HepG2 (cell line): ENCODE data around the gene MACROD2. TPM values are rescaled to one million over a fixed set of nuclear protein-coding genes. Genes with fewer than 3 reads are reported as not detected.

ENCODE experiments used
- ATAC-seq: fragments of 200-7000 bp; cut with Tn5 transposase; 3 replicates; pipeline ENCODE4 v1.9.1; 2020; ENCODE audit warnings: mild to moderate bottlenecking, moderate library complexity
- BruUV-seq: library from RNA; stranded (reverse); fragments of 400-500 nt; replicated peaks from 2 replicates; lab custom pipeline; 2021; lab: Mats Ljungman, UMichigan
- CTCF ChIA-PET: fragments of 300-600 bp; formaldehyde crosslinking; extraction: SDS; loops from one replicate; lab custom pipeline; 2021; ENCODE audit warnings: low total read pairs, inconsistent platforms, low intra/inter-chr PET ratio; lab: Yijun Ruan, JAX
- POLR2A ChIA-PET: fragments of 350-600 bp; sonication (Branson Sonifier 250); formaldehyde crosslinking; loops from one replicate; lab custom pipeline; 2020; ENCODE audit warnings: antibody characterized with exemption, inconsistent platforms; lab: Yijun Ruan, JAX
- DNase-seq: peaks from one replicate; pipeline ENCODE4 v3.0.0-alpha.2; 2015; ENCODE audit warnings: low spot score
- FAIRE-seq: peaks from 3 replicates; lab custom pipeline; 2011; peaks lifted over from hg19 to GRCh38; lab: Jason Lieb, UNC
- H2AFZ ChIP-seq: one replicate; pipeline ENCODE4 v1.6.1; 2011; ENCODE audit warnings: low read length, inconsistent platforms
- H3K27ac ChIP-seq: fragments of 300-600 bp; 3 replicates; pipeline ENCODE4 v1.8.0; 2011; ENCODE audit warnings: mixed run types, mild to moderate bottlenecking, mixed read lengths, low read length, inconsistent platforms; ENCODE audit not compliant: insufficient read depth; ENCODE audit errors: extremely low read length
- H3K27me3 ChIP-seq, 2 experiments: fragments of 200-600 bp in 1 of 2; 2 replicates in 1 of 2; 3 replicates in 1 of 2; pipeline versions ENCODE4 v1.6.0 to v1.8.0; 2011; ENCODE audit warnings: low read length in 2 of 2, mild to moderate bottlenecking in 2 of 2, moderate library complexity in 2 of 2, inconsistent platforms in 1 of 2; ENCODE audit not compliant: insufficient read depth in 2 of 2, control insufficient read depth in 1 of 2
- H3K36me3 ChIP-seq, 2 experiments: fragments of 200-600 bp in 1 of 2; replicated peaks in 1 of 2; 2 replicates in 1 of 2; 3 replicates in 1 of 2; pipeline versions ENCODE4 v1.5.1 to v1.8.0; 2011; ENCODE audit warnings: low read length in 2 of 2, inconsistent platforms in 1 of 2; ENCODE audit not compliant: insufficient read depth in 2 of 2, control insufficient read depth in 1 of 2
- H3K4me1 ChIP-seq: 2 replicates; pipeline ENCODE4 v1.5.1; 2012; ENCODE audit warnings: low read length, inconsistent platforms; ENCODE audit not compliant: insufficient read depth
- H3K4me2 ChIP-seq: 2 replicates; pipeline ENCODE4 v1.6.0; 2011; ENCODE audit warnings: low read depth, low read length, inconsistent platforms
- H3K4me3 ChIP-seq, 3 experiments: fragments of 200-600 bp in 1 of 3; sonication (generic), shearing (Covaris generic) in 1 of 3; replicated peaks in 1 of 3; 2 replicates each; pipeline ENCODE4 v1.5.1; 2011 to 2016; ENCODE audit warnings: low read length in 3 of 3, inconsistent platforms in 2 of 3, low read depth in 2 of 3, mild to moderate bottlenecking in 2 of 3, control low read depth in 1 of 3, mixed read lengths in 1 of 3; ENCODE audit not compliant: insufficient read depth in 1 of 3
- H3K79me2 ChIP-seq: one replicate; pipeline ENCODE4 v1.6.1; 2011; ENCODE audit warnings: low read length, inconsistent platforms; ENCODE audit not compliant: insufficient read depth
- H3K9ac ChIP-seq: 2 replicates; pipeline ENCODE4 v1.6.0; 2011; ENCODE audit warnings: mild to moderate bottlenecking, low read depth, low read length, inconsistent platforms; ENCODE audit not compliant: insufficient read depth
- H3K9me3 ChIP-seq: 2 replicates; pipeline ENCODE4 v1.5.1; 2012; ENCODE audit warnings: mild to moderate bottlenecking, low read length
- H4K20me1 ChIP-seq: 2 replicates; pipeline ENCODE4 v1.6.0; 2011; ENCODE audit warnings: inconsistent platforms, mild to moderate bottlenecking, low read length, moderate library complexity; ENCODE audit not compliant: insufficient read depth
- CBX1 ChIP-seq: IDR thresholded peaks from one replicate; pipeline ENCODE4 v1.6.1; 2016; ENCODE audit warnings: antibody characterized with exemption, low read depth
- EED ChIP-seq: sonication (generic); formaldehyde crosslinking; IDR thresholded peaks from 2 replicates; pipeline ENCODE4 v1.5.0; 2020; ENCODE audit warnings: mild to moderate bottlenecking, missing genetic modification reagents
- KMT2B ChIP-seq: IDR thresholded peaks from 2 replicates; pipeline ENCODE4 v1.6.1; 2016; ENCODE audit warnings: missing genetic modification reagents, missing compliant biosample characterization
- MEIS1 ChIP-seq: sonication (generic); formaldehyde crosslinking; IDR thresholded peaks from 2 replicates; pipeline ENCODE4 v1.9.0; 2021; ENCODE audit warnings: mild to moderate bottlenecking, missing genetic modification reagents, moderate library complexity, borderline replicate concordance
- RORA ChIP-seq: sonication (generic); formaldehyde crosslinking; IDR thresholded peaks from 2 replicates; pipeline ENCODE4 v1.5.0; 2020; ENCODE audit warnings: mild to moderate bottlenecking, missing genetic modification reagents, moderate library complexity
- ZFAT ChIP-seq: sonication (generic); formaldehyde crosslinking; conservative IDR thresholded peaks from 2 replicates; pipeline ENCODE4 v1.8.1; 2023; ENCODE audit warnings: missing genetic modification reagents, inconsistent platforms
- ZNF124 ChIP-seq: sonication (generic); formaldehyde crosslinking; IDR thresholded peaks from 2 replicates; pipeline ENCODE4 v1.4.0; 2020; ENCODE audit warnings: missing genetic modification reagents
- ZNF567 ChIP-seq: sonication (generic); formaldehyde crosslinking; IDR thresholded peaks from 2 replicates; pipeline ENCODE4 v1.8.1; 2023; ENCODE audit warnings: mild to moderate bottlenecking, missing genetic modification reagents, borderline replicate concordance
- WGBS: methylation state at CpG from one replicate; pipeline ENCODE4 v1.1.6; 2017; ENCODE audit warnings: low lambda C conversion rate; 5-methylcytosine and 5-hydroxymethylcytosine counted together
- in situ Hi-C: cut with HindIII; loops from 2 replicates; pipeline ENCODE4 v1.10.0; 2017; ENCODE audit warnings: low pct_unique_long_range_greater_than_20kb; ENCODE audit not compliant: extremely low pct_ligation_motif_present
- intact Hi-C: fragments of 100-400 bp; cut with micrococcal nuclease; formaldehyde crosslinking; loops from one replicate; pipeline ENCODE4 v1.10.0; 2022; ENCODE audit not compliant: unreplicated experiment
- polyA plus RNA-seq, 8 experiments: library from polyadenylated mRNA; depleted of rRNA in 3 of 8; stranded (reverse) in 7 of 8; unstranded in 1 of 8; fragments of >200 nt; fragmentation: Illumina TruSeq in 4 of 8; extraction: Trizol in 4 of 8; gene quantifications; 2 replicates each; pipeline versions ENCODE4 v1.2.1 to v1.2.3, GENCODE V29; 2011 to 2016; ENCODE audit warnings: low read depth in 4 of 8, missing spikeins in 1 of 8, mixed read lengths in 1 of 8; ENCODE audit not compliant: insufficient read depth in 1 of 8
- total RNA-seq, 5 experiments: library from RNA; depleted of rRNA; stranded (reverse); fragments of >200 nt; fragmentation: Illumina TruSeq; extraction: Trizol; gene quantifications; 2 replicates each; pipeline ENCODE4 v1.2.3, GENCODE V29; 2016; ENCODE audit warnings: low read depth in 1 of 5
- TF ChIP-seq, protein P1 (sequence below): sonication (generic); formaldehyde crosslinking; IDR thresholded peaks from 2 replicates; pipeline ENCODE4 v1.8.0; 2022; ENCODE audit warnings: missing genetic modification reagents, mild to moderate bottlenecking, inconsistent platforms, borderline replicate concordance
- TF ChIP-seq, protein P2 (sequence below): sonication (generic); formaldehyde crosslinking; IDR thresholded peaks from 2 replicates; pipeline ENCODE4 v1.4.0; 2020; ENCODE audit warnings: missing genetic modification reagents
- TF ChIP-seq, protein P3 (sequence below): sonication (generic); formaldehyde crosslinking; IDR thresholded peaks from 2 replicates; pipeline ENCODE4 v1.5.0; 2020; ENCODE audit warnings: missing genetic modification reagents
- TF ChIP-seq, protein P4 (sequence below): sonication (generic); formaldehyde crosslinking; IDR thresholded peaks from 2 replicates; pipeline ENCODE4 v1.8.1; 2023; ENCODE audit warnings: mild to moderate bottlenecking, moderate library complexity, missing genetic modification reagents
- TF ChIP-seq, protein P5 (sequence below): sonication (generic); formaldehyde crosslinking; IDR thresholded peaks from 2 replicates; pipeline ENCODE4 v1.8.0; 2022; ENCODE audit warnings: missing genetic modification reagents, low read depth, mild to moderate bottlenecking, borderline replicate concordance
- TF ChIP-seq, protein P6 (sequence below): sonication (generic); formaldehyde crosslinking; IDR thresholded peaks from 2 replicates; pipeline ENCODE4 v1.8.1; 2022; ENCODE audit warnings: mild to moderate bottlenecking, missing genetic modification reagents

MACROD2 gene
- total and polyA plus RNA-seq, 2 of the 13 experiments (the other 11 are each of a cell fraction or from before 2014, with no cell fraction given): 0.13 to 0.51 TPM

DNA sequence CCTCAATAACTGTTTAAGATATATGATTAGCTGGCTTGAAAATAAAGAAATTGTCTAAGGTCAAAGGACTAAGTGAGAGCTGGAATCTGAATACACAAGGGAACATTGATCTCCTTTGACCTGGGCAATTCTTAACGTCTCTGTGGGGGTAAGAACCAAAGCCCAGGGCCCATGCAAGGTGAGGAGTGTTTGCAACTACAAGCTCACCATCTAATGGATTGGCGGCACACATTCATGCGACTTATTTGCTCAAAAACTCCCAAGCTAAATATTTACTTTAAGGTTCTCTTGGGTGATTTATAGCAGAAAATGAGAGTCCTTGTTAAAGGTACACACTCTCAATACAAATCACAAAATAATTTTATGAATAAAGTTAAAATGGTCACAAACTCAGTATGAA lies 734.1 kb downstream of the MACROD2 start:
- ChIA-PET CTCF (no interaction called here), POLR2A (no interaction called here)
- FAIRE-seq: no peak
- no peaks in the 10 kb centered on the region for H3K9me3 ChIP-seq
- DNase-seq: no peak
- WGBS: 2% methylated on average over 3 of the region's 3 CpGs
- H2AFZ ChIP-seq: no peak overlapping the region
- peak; percentile 52; the same call in 2 of the 3 replicates for ATAC-seq
- in situ Hi-C loops: no loop called here
- H3K27me3 ChIP-seq: no peaks in the 10 kb centered on the region
- no peaks in the 10 kb centered on the region for H3K36me3 ChIP-seq
- H3K4me3 ChIP-seq: no peak overlapping the region
- no peak overlapping the region for H3K4me2 ChIP-seq
- H3K4me1 ChIP-seq: peaks cover 4% of the 10 kb centered on the region; the same call in 1 of the 2 replicates
- intact Hi-C loops: no loop called here
- no peaks in the 10 kb centered on the region for H4K20me1 ChIP-seq
- no peak overlapping the region for H3K27ac ChIP-seq
- no TSS peak for BruUV-seq
- no peak overlapping the region for H3K9ac ChIP-seq
- no peaks in the 10 kb centered on the region for H3K79me2 ChIP-seq
- TF ChIP-seq ZNF567 (CRISPR knock-in tag): no peak
- TF ChIP-seq, protein P1, sequence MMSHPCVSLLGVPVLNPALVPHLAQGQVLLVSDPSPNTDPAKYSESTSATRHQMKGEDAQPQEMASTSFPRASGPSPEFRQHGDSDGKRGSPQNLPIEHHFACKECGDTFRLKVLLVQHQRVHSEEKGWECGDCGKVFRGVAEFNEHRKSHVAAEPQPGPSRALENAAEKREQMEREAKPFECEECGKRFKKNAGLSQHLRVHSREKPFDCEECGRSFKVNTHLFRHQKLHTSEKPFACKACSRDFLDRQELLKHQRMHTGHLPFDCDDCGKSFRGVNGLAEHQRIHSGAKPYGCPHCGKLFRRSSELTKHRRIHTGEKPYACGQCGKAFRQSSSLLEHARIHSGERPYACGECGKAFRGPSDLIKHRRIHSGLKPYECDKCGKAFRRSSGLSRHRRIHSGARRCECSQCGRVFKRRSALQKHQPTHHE: no peak
- TF ChIP-seq, protein P2, sequence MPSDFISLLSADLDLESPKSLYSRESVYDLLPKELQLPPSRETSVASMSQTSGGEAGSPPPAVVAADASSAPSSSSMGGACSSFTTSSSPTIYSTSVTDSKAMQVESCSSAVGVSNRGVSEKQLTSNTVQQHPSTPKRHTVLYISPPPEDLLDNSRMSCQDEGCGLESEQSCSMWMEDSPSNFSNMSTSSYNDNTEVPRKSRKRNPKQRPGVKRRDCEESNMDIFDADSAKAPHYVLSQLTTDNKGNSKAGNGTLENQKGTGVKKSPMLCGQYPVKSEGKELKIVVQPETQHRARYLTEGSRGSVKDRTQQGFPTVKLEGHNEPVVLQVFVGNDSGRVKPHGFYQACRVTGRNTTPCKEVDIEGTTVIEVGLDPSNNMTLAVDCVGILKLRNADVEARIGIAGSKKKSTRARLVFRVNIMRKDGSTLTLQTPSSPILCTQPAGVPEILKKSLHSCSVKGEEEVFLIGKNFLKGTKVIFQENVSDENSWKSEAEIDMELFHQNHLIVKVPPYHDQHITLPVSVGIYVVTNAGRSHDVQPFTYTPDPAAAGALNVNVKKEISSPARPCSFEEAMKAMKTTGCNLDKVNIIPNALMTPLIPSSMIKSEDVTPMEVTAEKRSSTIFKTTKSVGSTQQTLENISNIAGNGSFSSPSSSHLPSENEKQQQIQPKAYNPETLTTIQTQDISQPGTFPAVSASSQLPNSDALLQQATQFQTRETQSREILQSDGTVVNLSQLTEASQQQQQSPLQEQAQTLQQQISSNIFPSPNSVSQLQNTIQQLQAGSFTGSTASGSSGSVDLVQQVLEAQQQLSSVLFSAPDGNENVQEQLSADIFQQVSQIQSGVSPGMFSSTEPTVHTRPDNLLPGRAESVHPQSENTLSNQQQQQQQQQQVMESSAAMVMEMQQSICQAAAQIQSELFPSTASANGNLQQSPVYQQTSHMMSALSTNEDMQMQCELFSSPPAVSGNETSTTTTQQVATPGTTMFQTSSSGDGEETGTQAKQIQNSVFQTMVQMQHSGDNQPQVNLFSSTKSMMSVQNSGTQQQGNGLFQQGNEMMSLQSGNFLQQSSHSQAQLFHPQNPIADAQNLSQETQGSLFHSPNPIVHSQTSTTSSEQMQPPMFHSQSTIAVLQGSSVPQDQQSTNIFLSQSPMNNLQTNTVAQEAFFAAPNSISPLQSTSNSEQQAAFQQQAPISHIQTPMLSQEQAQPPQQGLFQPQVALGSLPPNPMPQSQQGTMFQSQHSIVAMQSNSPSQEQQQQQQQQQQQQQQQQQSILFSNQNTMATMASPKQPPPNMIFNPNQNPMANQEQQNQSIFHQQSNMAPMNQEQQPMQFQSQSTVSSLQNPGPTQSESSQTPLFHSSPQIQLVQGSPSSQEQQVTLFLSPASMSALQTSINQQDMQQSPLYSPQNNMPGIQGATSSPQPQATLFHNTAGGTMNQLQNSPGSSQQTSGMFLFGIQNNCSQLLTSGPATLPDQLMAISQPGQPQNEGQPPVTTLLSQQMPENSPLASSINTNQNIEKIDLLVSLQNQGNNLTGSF: no peak
- TF ChIP-seq, protein P3, sequence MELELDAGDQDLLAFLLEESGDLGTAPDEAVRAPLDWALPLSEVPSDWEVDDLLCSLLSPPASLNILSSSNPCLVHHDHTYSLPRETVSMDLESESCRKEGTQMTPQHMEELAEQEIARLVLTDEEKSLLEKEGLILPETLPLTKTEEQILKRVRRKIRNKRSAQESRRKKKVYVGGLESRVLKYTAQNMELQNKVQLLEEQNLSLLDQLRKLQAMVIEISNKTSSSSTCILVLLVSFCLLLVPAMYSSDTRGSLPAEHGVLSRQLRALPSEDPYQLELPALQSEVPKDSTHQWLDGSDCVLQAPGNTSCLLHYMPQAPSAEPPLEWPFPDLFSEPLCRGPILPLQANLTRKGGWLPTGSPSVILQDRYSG: no peak
- no peak for TF ChIP-seq EED (CRISPR knock-in tag)
- TF ChIP-seq ZNF124 (CRISPR knock-in tag): no peak
- TF ChIP-seq, protein P4, sequence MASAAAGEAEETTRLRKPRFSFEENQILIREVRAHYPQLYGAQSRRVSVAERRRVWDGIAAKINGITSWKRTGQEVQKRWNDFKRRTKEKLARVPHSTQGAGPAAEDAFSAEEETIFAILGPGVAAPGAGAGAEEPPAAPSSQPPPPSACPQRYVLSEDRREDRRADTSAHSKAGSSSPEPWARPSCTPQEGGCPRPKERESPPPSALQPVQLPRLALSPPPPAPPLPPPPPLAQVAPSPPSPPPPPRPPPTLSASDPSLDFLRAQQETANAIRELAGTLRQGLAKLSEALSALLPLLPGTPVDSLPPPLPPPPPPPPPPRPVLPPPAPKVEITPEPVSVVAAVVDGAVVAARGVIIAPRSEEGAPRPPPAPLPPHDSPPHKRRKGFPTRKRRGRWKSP (CRISPR knock-in tag): no peak
- TF ChIP-seq, protein P5, sequence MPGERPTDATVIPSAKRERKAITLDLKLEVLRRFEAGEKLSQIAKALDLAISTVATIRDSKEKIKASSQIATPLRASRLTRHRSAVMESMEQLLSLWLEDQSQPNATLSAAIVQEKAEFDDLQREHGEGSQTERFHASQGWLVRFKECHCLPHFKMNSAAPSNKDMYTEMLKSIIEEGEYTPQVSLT (CRISPR knock-in tag): no peak
- TF ChIP-seq ZFAT (CRISPR knock-in tag): no peak
- no peak for TF ChIP-seq KMT2B
- TF ChIP-seq, protein P6, sequence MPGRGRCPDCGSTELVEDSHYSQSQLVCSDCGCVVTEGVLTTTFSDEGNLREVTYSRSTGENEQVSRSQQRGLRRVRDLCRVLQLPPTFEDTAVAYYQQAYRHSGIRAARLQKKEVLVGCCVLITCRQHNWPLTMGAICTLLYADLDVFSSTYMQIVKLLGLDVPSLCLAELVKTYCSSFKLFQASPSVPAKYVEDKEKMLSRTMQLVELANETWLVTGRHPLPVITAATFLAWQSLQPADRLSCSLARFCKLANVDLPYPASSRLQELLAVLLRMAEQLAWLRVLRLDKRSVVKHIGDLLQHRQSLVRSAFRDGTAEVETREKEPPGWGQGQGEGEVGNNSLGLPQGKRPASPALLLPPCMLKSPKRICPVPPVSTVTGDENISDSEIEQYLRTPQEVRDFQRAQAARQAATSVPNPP: no peak
- TF ChIP-seq RORA (CRISPR knock-in tag): no peak
- no peak for TF ChIP-seq CBX1
- no peak for TF ChIP-seq MEIS1 (CRISPR knock-in tag)
